ENCODE measurements around the gene SEMA7A.

The SEMA7A gene

DNA sequence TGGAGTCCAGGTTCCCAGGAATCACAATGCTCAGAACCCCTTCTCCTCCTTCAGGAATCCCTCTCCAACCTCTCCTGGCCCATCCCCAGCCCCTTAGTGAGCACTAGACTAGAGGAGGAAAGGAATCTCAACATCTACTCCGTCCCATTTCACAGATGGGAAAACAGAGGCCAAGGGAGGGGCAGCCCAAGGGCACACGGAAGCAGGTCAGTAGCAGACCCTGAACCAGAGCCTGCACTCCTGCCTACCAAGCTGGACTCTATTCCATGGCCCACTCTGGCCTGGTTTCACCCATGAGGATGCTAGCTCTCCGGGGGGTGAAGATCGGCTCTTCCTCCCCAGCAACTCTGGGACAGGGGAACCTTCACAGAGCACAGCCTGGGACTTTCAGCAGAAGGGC lies 14.3 kb downstream of the SEMA7A start:
- H3K4me1 ChIP-seq (ENCODE audit: insufficient read depth, poor library complexity, severe bottlenecking), result peaks cover 74% of the 10 kb centered on the region
- no peaks in the 10 kb centered on the region for H3K9me3 ChIP-seq (ENCODE audit: severe bottlenecking)
- H3K27me3 ChIP-seq (ENCODE audit: insufficient read depth, poor library complexity, severe bottlenecking), result no peaks in the 10 kb centered on the region
- DNase-seq (ENCODE audit: low spot score), result no peak
- H3K4me3 ChIP-seq (ENCODE audit: severe bottlenecking), result no peak overlapping the region
- peaks cover 33% of the 10 kb centered on the region for H3K36me3 ChIP-seq (ENCODE audit: low read depth)
- peak overlapping the region; percentile 95 for H3K27ac ChIP-seq (ENCODE audit: poor library complexity, severe bottlenecking)
- ATAC-seq (ENCODE audit: low read depth), result no peak
- TF ChIP-seq, protein P1, sequence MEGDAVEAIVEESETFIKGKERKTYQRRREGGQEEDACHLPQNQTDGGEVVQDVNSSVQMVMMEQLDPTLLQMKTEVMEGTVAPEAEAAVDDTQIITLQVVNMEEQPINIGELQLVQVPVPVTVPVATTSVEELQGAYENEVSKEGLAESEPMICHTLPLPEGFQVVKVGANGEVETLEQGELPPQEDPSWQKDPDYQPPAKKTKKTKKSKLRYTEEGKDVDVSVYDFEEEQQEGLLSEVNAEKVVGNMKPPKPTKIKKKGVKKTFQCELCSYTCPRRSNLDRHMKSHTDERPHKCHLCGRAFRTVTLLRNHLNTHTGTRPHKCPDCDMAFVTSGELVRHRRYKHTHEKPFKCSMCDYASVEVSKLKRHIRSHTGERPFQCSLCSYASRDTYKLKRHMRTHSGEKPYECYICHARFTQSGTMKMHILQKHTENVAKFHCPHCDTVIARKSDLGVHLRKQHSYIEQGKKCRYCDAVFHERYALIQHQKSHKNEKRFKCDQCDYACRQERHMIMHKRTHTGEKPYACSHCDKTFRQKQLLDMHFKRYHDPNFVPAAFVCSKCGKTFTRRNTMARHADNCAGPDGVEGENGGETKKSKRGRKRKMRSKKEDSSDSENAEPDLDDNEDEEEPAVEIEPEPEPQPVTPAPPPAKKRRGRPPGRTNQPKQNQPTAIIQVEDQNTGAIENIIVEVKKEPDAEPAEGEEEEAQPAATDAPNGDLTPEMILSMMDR (IDR thresholded peaks at IDR 0.05; ENCODE audit: poor library complexity, severe bottlenecking), result no peak

GRCh38 chr15:74418575-74419338 lies 15.0 kb downstream of the SEMA7A start:
- Histone ChIP-seq H3K36me3 (ENCODE audit: low read depth) (peaks cover 40% of the 10 kb centered on the region), H3K4me3 (ENCODE audit: severe bottlenecking) (no peak overlapping the region), H3K27me3 (ENCODE audit: insufficient read depth, poor library complexity, severe bottlenecking) (no peaks in the 10 kb centered on the region), H3K27ac (ENCODE audit: poor library complexity, severe bottlenecking) (peak overlapping the region; percentile 95), H3K9me3 (ENCODE audit: severe bottlenecking) (no peaks in the 10 kb centered on the region), H3K4me1 (ENCODE audit: insufficient read depth, poor library complexity, severe bottlenecking) (peaks cover 67% of the 10 kb centered on the region)
- ATAC-seq (ENCODE audit: low read depth) (no peak), DNase-seq (ENCODE audit: low spot score) (no peak)
- TF ChIP-seq, protein P1 (IDR thresholded peaks at IDR 0.05; ENCODE audit: poor library complexity, severe bottlenecking), result no peak

DNA sequence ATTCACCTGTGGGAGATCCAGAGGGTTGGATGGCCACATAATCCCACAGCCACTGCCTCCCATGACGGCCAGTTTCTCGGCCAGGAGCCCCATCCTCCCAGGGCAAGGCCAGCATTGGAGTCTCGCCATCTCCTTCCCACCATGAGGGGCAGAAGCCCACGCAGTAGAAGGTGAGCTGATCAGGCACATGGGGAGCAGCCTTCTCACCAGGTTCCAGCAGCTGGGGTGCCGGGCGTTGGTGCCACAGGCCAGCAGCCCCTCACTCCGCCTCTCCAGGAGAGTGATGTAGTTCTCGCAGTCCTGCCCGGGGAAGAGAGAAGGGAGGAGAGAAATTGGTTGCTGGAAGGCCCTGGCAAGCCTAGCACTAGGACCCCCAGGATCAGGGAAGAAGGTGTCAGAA lies 16.1 kb downstream of the SEMA7A start:
- H3K4me1 ChIP-seq (ENCODE audit: insufficient read depth, poor library complexity, severe bottlenecking), result peaks cover 56% of the 10 kb centered on the region
- peak overlapping the region; percentile 95 for H3K27ac ChIP-seq (ENCODE audit: poor library complexity, severe bottlenecking)
- ATAC-seq (ENCODE audit: low read depth) (no peak), DNase-seq (ENCODE audit: low spot score) (no peak)
- TF ChIP-seq, protein P1 (IDR thresholded peaks at IDR 0.05; ENCODE audit: poor library complexity, severe bottlenecking), result no peak
- H3K27me3 ChIP-seq (ENCODE audit: insufficient read depth, poor library complexity, severe bottlenecking), result no peaks in the 10 kb centered on the region
- no peak overlapping the region for H3K4me3 ChIP-seq (ENCODE audit: severe bottlenecking)
- H3K9me3 ChIP-seq (ENCODE audit: severe bottlenecking), result no peaks in the 10 kb centered on the region
- peaks cover 49% of the 10 kb centered on the region for H3K36me3 ChIP-seq (ENCODE audit: low read depth)

DNA sequence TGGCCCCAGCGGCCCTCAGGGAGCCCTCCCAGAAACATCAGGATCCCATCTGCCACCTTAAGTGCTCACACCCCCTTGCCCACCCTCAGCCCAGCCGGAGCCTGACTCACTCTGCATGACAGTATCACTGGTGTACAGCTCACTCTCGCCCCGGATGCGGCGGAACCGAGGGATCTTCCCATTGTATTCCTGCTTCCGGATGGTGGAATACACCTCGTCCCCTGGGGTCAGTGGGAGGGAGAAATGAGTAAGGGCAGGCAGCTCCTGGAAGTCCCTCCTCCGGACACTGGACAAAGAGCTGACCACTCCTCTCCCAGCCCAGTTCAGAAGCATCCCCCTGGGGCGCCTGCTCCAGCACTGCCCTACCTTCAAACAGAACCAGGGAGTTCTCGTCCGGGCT lies 16.5 kb downstream of the SEMA7A start:
- peak; percentile 78 for ATAC-seq (ENCODE audit: low read depth)
- H3K9me3 ChIP-seq (ENCODE audit: severe bottlenecking), result no peaks in the 10 kb centered on the region
- peak; percentile 93 for DNase-seq (ENCODE audit: low spot score)
- peak overlapping the region; percentile 95 for H3K27ac ChIP-seq (ENCODE audit: poor library complexity, severe bottlenecking)
- peaks cover 54% of the 10 kb centered on the region for H3K36me3 ChIP-seq (ENCODE audit: low read depth)
- TF ChIP-seq, protein P1 (IDR thresholded peaks at IDR 0.05; ENCODE audit: poor library complexity, severe bottlenecking), result no peak
- no peak overlapping the region for H3K4me3 ChIP-seq (ENCODE audit: severe bottlenecking)
- no peaks in the 10 kb centered on the region for H3K27me3 ChIP-seq (ENCODE audit: insufficient read depth, poor library complexity, severe bottlenecking)
- H3K4me1 ChIP-seq (ENCODE audit: insufficient read depth, poor library complexity, severe bottlenecking), result peaks cover 52% of the 10 kb centered on the region
